Mucosa of descending colon (tissue), 3 donors: ENCODE measurements around the gene TSPAN3. TPM values are rescaled to one million over a fixed set of nuclear protein-coding genes. Genes with fewer than 3 reads are reported as not detected.

ENCODE experiments used
- ATAC-seq: fragments of 200-7000 bp; cut with Tn5 transposase; one replicate; pipeline ENCODE4 v1.9.1; 2020; ENCODE audit warnings: mild to moderate bottlenecking, moderate library complexity
- DNase-seq, 3 donors: peaks; one replicate each; pipeline ENCODE4 v3.0.0-alpha.2; 2020
- H3K36me3 ChIP-seq: fragments of 200-600 bp; one replicate; pipeline ENCODE4 v1.8.0; 2021; ENCODE audit warnings: low read depth, mild to moderate bottlenecking
- H3K4me1 ChIP-seq: fragments of 200-600 bp; one replicate; pipeline ENCODE4 v1.8.0; 2021; ENCODE audit warnings: low read depth, mild to moderate bottlenecking
- H3K4me3 ChIP-seq: fragments of 200-600 bp; one replicate; pipeline ENCODE4 v1.8.0; 2021; ENCODE audit warnings: mild to moderate bottlenecking
- H3K9me3 ChIP-seq: fragments of 200-600 bp; one replicate; pipeline ENCODE4 v1.8.0; 2021; ENCODE audit warnings: mild to moderate bottlenecking
- CTCF ChIP-seq: fragments of 200-600 bp; IDR thresholded peaks from one replicate; pipeline ENCODE4 v1.8.0; 2022; ENCODE audit warnings: antibody characterized with exemption, mild to moderate bottlenecking
- intact Hi-C, 2 donors: fragments of 100-400 bp; cut with DNase I in 1 of 2; cut with micrococcal nuclease in 1 of 2; formaldehyde crosslinking; loops; one replicate each; pipeline versions ENCODE4 v1.11.0 to v1.11.1; 2022; cut with DNase I, micrococcal nuclease
- total RNA-seq, 3 donors: library from RNA; stranded (reverse); fragmentation: NEBNext Ultra II Directional in 2 of 3; extraction: Animal tissue kit (Norgen Biotek cat#: 25700) in 2 of 3; gene quantifications; one replicate each; pipeline versions ENCODE4 v1.2.1 to v1.2.4, GENCODE V29; 2021 to 2023
- donor health status: DM: no; HTN: no; CAD: no; lungs with moderate emphysema.
- donor health status: DM: no; HTN: no; CAD: no.
- donor health status: DM: no; HTN: yes; CAD: no.

Gene TSPAN3
- total RNA-seq, 3 donors from 2014 or later, result 419 to 945 (median 666) TPM

DNA sequence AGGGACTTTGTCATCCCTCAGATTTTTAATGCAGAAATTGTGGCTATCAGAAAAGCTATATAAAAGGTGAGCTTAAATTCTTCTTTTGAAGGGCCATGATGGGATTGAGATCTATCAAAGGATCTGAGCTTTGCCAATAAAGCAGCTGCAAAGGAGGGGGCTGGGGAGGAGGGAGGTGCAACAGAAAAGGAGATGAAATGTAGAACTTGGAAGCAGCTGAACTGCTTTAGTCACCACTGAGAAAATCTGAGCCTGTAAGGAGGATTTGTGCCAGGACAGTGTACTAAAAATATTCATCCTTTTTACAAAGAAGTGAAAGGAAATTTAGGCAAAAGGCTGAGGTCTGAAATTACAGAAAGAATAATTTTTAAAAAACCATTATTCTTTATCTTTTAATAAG is 10.4 kb downstream of the TSPAN3 start:
- H3K4me3 ChIP-seq, result no peak overlapping the region
- ATAC-seq (no peak), DNase-seq (no peak)
- H3K4me1 ChIP-seq, result peaks cover 37% of the 10 kb centered on the region
- no peaks in the 10 kb centered on the region for H3K36me3 ChIP-seq
- H3K9me3 ChIP-seq, result no peaks in the 10 kb centered on the region
- intact Hi-C loops, result no loop called here
- no peak for TF ChIP-seq CTCF

GRCh38 chr15:77059786-77060361 is 11.0 kb downstream of the TSPAN3 start:
- intact Hi-C loops, result no loop called here
- peaks cover 31% of the 10 kb centered on the region for H3K4me1 ChIP-seq
- TF ChIP-seq CTCF, result no peak
- no peaks in the 10 kb centered on the region for H3K9me3 ChIP-seq
- no peaks in the 10 kb centered on the region for H3K36me3 ChIP-seq
- ATAC-seq (no peak), DNase-seq (no peak)
- no peak overlapping the region for H3K4me3 ChIP-seq

GRCh38 chr15:77058468-77058867 is 12.4 kb downstream of the TSPAN3 start:
- DNase-seq (no peak), ATAC-seq (no peak)
- no peaks in the 10 kb centered on the region for H3K9me3 ChIP-seq
- H3K36me3 ChIP-seq, result no peaks in the 10 kb centered on the region
- H3K4me1 ChIP-seq, result peaks cover 29% of the 10 kb centered on the region
- intact Hi-C loops, result no loop called here
- TF ChIP-seq CTCF, result no peak
- H3K4me3 ChIP-seq, result no peak overlapping the region

DNA sequence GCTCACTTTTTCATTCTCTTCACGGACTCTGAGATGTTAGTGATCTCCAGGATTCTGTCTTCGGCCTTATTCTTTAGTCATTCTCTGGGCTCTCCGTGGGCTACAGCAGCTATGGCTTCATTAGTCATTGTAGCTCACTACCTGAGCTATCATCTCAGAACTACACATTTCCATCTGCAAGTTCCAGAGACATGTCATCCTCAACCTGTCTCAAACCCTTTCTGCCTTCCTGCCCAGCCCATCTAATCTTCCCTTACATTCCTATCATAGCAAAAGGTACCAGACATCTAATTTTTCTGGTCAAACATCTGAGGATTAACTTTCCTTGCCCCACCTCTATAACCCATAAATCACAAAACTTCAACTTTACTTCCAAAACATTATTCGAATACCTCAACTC is 13.2 kb downstream of the TSPAN3 start:
- ATAC-seq (no peak), DNase-seq (no peak)
- TF ChIP-seq CTCF, result no peak
- peaks cover 29% of the 10 kb centered on the region for H3K4me1 ChIP-seq
- no peaks in the 10 kb centered on the region for H3K36me3 ChIP-seq
- intact Hi-C loops, result no loop called here
- H3K4me3 ChIP-seq, result no peak overlapping the region
- H3K9me3 ChIP-seq, result no peaks in the 10 kb centered on the region

- peaks cover 28% of the 10 kb centered on the region for H3K4me1 ChIP-seq
Observed at GRCh38 chr15:77057072-77057471, 13.8 kb downstream of the TSPAN3 start.

More at GRCh38 chr15:77057072-77057471, 13.8 kb downstream of the TSPAN3 start:
- Histone ChIP-seq H3K9me3 (no peaks in the 10 kb centered on the region), H3K36me3 (no peaks in the 10 kb centered on the region), H3K4me3 (no peak overlapping the region)
- TF ChIP-seq CTCF, result no peak
- no peak for ATAC-seq
- DNase-seq, result no peak
- intact Hi-C loops, result no loop called here
